HCT116 (cell line): ENCODE data around the gene TRIP10. TPM values are rescaled to one million over a fixed set of nuclear protein-coding genes. Genes with fewer than 3 reads are reported as not detected.
A peak's percentile ranks its signal among the peaks of the same experiment; 100 is the strongest.

Source experiments
- ATAC-seq: fragments of 200-7000 bp; cut with Tn5 transposase; 2 replicates; pipeline ENCODE4 v1.9.1; 2020; ENCODE audit warnings: mild to moderate bottlenecking, moderate library complexity
- BruUV-seq: library from RNA; stranded (reverse); fragments of 400-500 nt; replicated peaks from 2 replicates; lab custom pipeline; 2021; lab: Mats Ljungman, UMichigan
- CTCF ChIA-PET: fragments of 300-600 bp; sonication (Branson Sonifier 250); formaldehyde crosslinking; loops from one replicate; lab custom pipeline; 2021; ENCODE audit warnings: antibody characterized with exemption; lab: Charles Lee
- POLR2A ChIA-PET: fragments of 300-600, 350-600 bp; sonication (Branson Sonifier 250); formaldehyde crosslinking; loops from one replicate; lab custom pipeline; 2021; ENCODE audit warnings: antibody characterized with exemption; lab: Charles Lee
- RAD21 ChIA-PET, 2 experiments: fragments of 300-600 bp; sonication (Branson Sonifier 250); formaldehyde crosslinking; loops; one replicate each; lab custom pipeline; 2023; ENCODE audit warnings: low total read pairs in 2 of 2; ENCODE audit not compliant: uncharacterized antibody in 2 of 2, unreplicated experiment in 2 of 2, low non-redundant PET in 1 of 2; lab: Charles Lee
- DNase-seq: peaks from one replicate; pipeline ENCODE4 v3.0.0-alpha.2; 2010; ENCODE audit warnings: low read depth, low spot score
- H2AFZ ChIP-seq: fragments of 200-600 bp; shearing (Covaris generic), sonication (generic); 2 replicates; pipeline ENCODE4 v1.6.1; 2017; ENCODE audit warnings: low read depth, mixed run types, mixed read lengths, antibody characterized with exemption, low read length; ENCODE audit not compliant: poor library complexity, severe bottlenecking
- H3K27ac ChIP-seq: 2 replicates; pipeline ENCODE4 v1.5.1; 2012; ENCODE audit warnings: low read depth, low read length
- H3K27me3 ChIP-seq: fragments of 200-600 bp; sonication (generic); 2 replicates; pipeline ENCODE4 v1.6.1; 2016; ENCODE audit warnings: mixed run types, low read length, mixed read lengths; ENCODE audit not compliant: insufficient read depth
- H3K36me3 ChIP-seq, 2 experiments: fragments of 200-500 bp in 1 of 2; fragments of 200-600 bp in 1 of 2; sonication (Bioruptor generic) in 1 of 2; sonication (generic) in 1 of 2; 2 replicates each; pipeline versions ENCODE4 v1.5.1 to v1.6.1; 2014 to 2016; ENCODE audit warnings: low read length in 2 of 2, inconsistent platforms in 1 of 2, mixed read lengths in 1 of 2, mixed run types in 1 of 2; ENCODE audit not compliant: insufficient read depth in 2 of 2, control insufficient read depth in 1 of 2
- H3K4me1 ChIP-seq, 2 experiments: fragments of 200-600 bp in 1 of 2; sonication (generic) in 1 of 2; 2 replicates each; pipeline versions ENCODE4 v1.5.1 to v1.6.1; 2012 to 2017; ENCODE audit warnings: low read length in 2 of 2, inconsistent platforms in 1 of 2, mild to moderate bottlenecking in 1 of 2, mixed read lengths in 1 of 2, mixed run types in 1 of 2, moderate library complexity in 1 of 2; ENCODE audit not compliant: insufficient read depth in 2 of 2, control insufficient read depth in 1 of 2
- H3K4me2 ChIP-seq: fragments of 200-600 bp; sonication (generic); 2 replicates; pipeline ENCODE4 v1.6.1; 2017; ENCODE audit warnings: mixed run types, low read length, mixed read lengths
- H3K4me3 ChIP-seq, 2 experiments: fragments of 200-600 bp in 1 of 2; sonication (generic) in 1 of 2; replicated peaks in 1 of 2; 2 replicates each; pipeline ENCODE4 v1.5.1; 2011 to 2016; ENCODE audit warnings: low read length in 2 of 2, control low read depth in 1 of 2, low read depth in 1 of 2, mild to moderate bottlenecking in 1 of 2, mixed read lengths in 1 of 2, mixed run types in 1 of 2
- H3K79me2 ChIP-seq: fragments of 200-600 bp; sonication (generic); 2 replicates; pipeline ENCODE4 v1.6.1; 2017; ENCODE audit warnings: mild to moderate bottlenecking, mixed run types, low read length, moderate library complexity, mixed read lengths; ENCODE audit not compliant: insufficient read depth
- H3K9ac ChIP-seq: fragments of 200-600 bp; sonication (generic); 2 replicates; pipeline ENCODE4 v1.6.1; 2016; ENCODE audit warnings: low read length, mixed read lengths
- H3K9me2 ChIP-seq: fragments of 200-600 bp; sonication (generic), shearing (Covaris generic); 2 replicates; pipeline ENCODE4 v1.6.1; 2017; ENCODE audit warnings: mixed run types, mild to moderate bottlenecking, moderate library complexity; ENCODE audit not compliant: insufficient read depth
- H3K9me3 ChIP-seq, 2 experiments: fragments of 200-500 bp in 1 of 2; fragments of 200-600 bp in 1 of 2; sonication (Bioruptor generic) in 1 of 2; sonication (generic) in 1 of 2; 2 replicates each; pipeline ENCODE4 v1.6.1; 2014 to 2017; ENCODE audit warnings: low read length in 2 of 2, mixed read lengths in 2 of 2, inconsistent platforms in 1 of 2, low read depth in 1 of 2, mild to moderate bottlenecking in 1 of 2, mixed run types in 1 of 2, moderate library complexity in 1 of 2; ENCODE audit not compliant: control insufficient read depth in 1 of 2, insufficient read depth in 1 of 2
- H4K20me1 ChIP-seq: fragments of 200-600 bp; sonication (generic), shearing (Covaris generic); 2 replicates; pipeline ENCODE4 v1.6.1; 2017; ENCODE audit warnings: mixed run types, mild to moderate bottlenecking, moderate library complexity; ENCODE audit not compliant: insufficient read depth
- CTCF ChIP-seq, 3 experiments: fragments of 200-600 bp in 1 of 3; sonication (generic) in 1 of 3; IDR thresholded peaks in 2 of 3; conservative IDR thresholded peaks in 1 of 3; 2 replicates each; pipeline ENCODE4 v1.5.1; 2012 to 2017; ENCODE audit warnings: low read depth in 2 of 3, low read length in 2 of 3, antibody characterized with exemption in 1 of 3, borderline replicate concordance in 1 of 3, control low read depth in 1 of 3, mild to moderate bottlenecking in 1 of 3, mixed read lengths in 1 of 3, mixed run types in 1 of 3, moderate library complexity in 1 of 3; ENCODE audit not compliant: insufficient read depth in 1 of 3
- ELF1 ChIP-seq: IDR thresholded peaks from 2 replicates; pipeline ENCODE4 v1.6.1; 2012; ENCODE audit warnings: low read depth, borderline replicate concordance
- SP1 ChIP-seq: IDR thresholded peaks from 2 replicates; pipeline ENCODE4 v1.6.1; 2012; ENCODE audit warnings: low read depth
- intact Hi-C: fragments of 100-400 bp; cut with micrococcal nuclease; formaldehyde crosslinking; loops from 2 replicates; pipeline ENCODE4 v1.10.0; 2022
- total RNA-seq: library from RNA; stranded (reverse); gene quantifications from one replicate; pipeline ENCODE4 v1.2.1, GENCODE V29; 2021; ENCODE audit not compliant: unreplicated experiment
- TF ChIP-seq, protein P1 (sequence below): IDR thresholded peaks from 2 replicates; pipeline ENCODE4 v1.6.1; 2011; ENCODE audit warnings: mild to moderate bottlenecking, low read length, moderate library complexity; ENCODE audit not compliant: insufficient replicate concordance; ENCODE audit errors: extremely low read depth
- TF ChIP-seq, protein P2 (sequence below): IDR thresholded peaks from 2 replicates; pipeline ENCODE4 v1.6.1; 2012

The TRIP10 gene
- total RNA-seq, 1 experiment from 2014 or later, result 111 TPM

DNA sequence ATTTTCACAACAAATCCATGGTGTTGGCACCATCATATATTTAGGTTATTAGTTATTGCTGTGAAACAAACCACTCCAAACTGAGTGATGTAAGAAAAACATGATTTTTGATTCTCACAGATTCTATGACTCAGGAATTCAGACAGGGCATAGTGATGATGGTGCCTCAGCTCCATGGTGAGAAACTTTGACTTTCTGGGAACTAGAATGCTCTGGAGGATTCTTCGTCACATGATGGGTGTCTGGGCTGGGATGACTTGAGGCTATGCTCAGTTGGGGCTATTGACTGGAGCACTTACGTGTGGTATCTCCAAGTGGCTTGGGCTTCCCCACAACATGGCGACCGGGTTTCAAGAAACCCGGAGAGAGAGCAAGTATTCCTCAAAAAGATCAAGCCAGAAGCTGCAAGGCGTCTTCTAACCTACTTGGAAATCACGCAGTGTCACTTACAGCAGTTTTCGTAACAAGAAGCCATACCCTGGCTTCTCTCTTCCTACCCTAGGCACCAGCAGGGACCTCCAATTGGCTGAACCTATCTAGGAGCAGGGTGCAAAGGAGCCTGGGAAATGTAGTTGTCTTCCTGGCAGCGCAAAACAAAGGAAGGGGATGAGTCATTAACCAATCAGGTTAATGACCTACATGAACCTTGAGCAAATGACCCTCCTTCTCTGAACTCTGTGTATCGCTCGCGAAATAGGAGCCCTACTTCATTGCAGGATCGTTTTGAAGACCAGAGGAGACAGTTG, 55.4 kb downstream of the TRIP10 start:
- no peak overlapping the region for H2AFZ ChIP-seq
- H3K9me2 ChIP-seq, result no peaks in the 10 kb centered on the region
- no peak overlapping the region for H3K4me2 ChIP-seq
- POLR2A ChIA-PET, result no interaction called here
- ATAC-seq (peak; percentile 40; the same call in 1 of the 2 replicates), DNase-seq (no peak)
- H4K20me1 ChIP-seq, result no peaks in the 10 kb centered on the region
- H3K27ac ChIP-seq, result no peak overlapping the region
- H3K9ac ChIP-seq, result no peak overlapping the region
- no peaks in the 10 kb centered on the region for H3K27me3 ChIP-seq
- intact Hi-C loops, result no loop called here
- H3K4me1 ChIP-seq, result peaks cover 2 to 6% of the 10 kb centered on the region in 2 experiments; a peak in 3 of 4 replicates
- no peak for TF ChIP-seq CTCF (IDR thresholded peaks at IDR 0.05 in 2 of 3, conservative IDR thresholded peaks at IDR 0.05 in 1 of 3; ENCODE audit: borderline replicate concordance in 1 of 3, insufficient read depth in 1 of 3, low read depth in 2 of 3, low read length in 2 of 3)
- TF ChIP-seq, protein P1, sequence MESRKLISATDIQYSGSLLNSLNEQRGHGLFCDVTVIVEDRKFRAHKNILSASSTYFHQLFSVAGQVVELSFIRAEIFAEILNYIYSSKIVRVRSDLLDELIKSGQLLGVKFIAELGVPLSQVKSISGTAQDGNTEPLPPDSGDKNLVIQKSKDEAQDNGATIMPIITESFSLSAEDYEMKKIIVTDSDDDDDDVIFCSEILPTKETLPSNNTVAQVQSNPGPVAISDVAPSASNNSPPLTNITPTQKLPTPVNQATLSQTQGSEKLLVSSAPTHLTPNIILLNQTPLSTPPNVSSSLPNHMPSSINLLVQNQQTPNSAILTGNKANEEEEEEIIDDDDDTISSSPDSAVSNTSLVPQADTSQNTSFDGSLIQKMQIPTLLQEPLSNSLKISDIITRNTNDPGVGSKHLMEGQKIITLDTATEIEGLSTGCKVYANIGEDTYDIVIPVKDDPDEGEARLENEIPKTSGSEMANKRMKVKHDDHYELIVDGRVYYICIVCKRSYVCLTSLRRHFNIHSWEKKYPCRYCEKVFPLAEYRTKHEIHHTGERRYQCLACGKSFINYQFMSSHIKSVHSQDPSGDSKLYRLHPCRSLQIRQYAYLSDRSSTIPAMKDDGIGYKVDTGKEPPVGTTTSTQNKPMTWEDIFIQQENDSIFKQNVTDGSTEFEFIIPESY, result no peak
- no peak for TF ChIP-seq ELF1
- TF ChIP-seq, protein P2, sequence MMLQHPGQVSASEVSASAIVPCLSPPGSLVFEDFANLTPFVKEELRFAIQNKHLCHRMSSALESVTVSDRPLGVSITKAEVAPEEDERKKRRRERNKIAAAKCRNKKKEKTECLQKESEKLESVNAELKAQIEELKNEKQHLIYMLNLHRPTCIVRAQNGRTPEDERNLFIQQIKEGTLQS, result no peak
- TF ChIP-seq SP1, result no peak
- TF ChIP-seq, all 23 proteins: peak for 0
- Histone ChIP-seq H3K4me3 (no peak overlapping the region), H3K36me3 (no peaks in the 10 kb centered on the region), H3K9me3 (no peaks in the 10 kb centered on the region; a peak in 1 of 4 replicates), H3K79me2 (no peaks in the 10 kb centered on the region)
- BruUV-seq, result no TSS peak
- ChIA-PET CTCF (no interaction called here), RAD21 (no interaction called here)
